IMR-90 (cell line): ENCODE data around the gene AGBL1. TPM values are rescaled to one million over a fixed set of nuclear protein-coding genes. Genes with fewer than 3 reads are reported as not detected.

Experiments used
- ATAC-seq: fragments of 200-7000 bp; cut with Tn5 transposase; 2 replicates; pipeline ENCODE4 v1.9.1; 2020; ENCODE audit warnings: low read depth, mild to moderate bottlenecking, moderate library complexity
- BruUV-seq: library from RNA; stranded (reverse); fragments of 400-500 nt; replicated peaks from 2 replicates; lab custom pipeline; 2021; lab: Mats Ljungman, UMichigan
- CTCF ChIA-PET: fragments of 300-600 bp; formaldehyde crosslinking; extraction: SDS; loops from one replicate; lab custom pipeline; 2021; ENCODE audit warnings: antibody characterized with exemption; lab: Yijun Ruan, JAX
- POLR2A ChIA-PET: fragments of 300-600 bp; sonication (Branson Sonifier 250); formaldehyde crosslinking; loops from one replicate; lab custom pipeline; 2022; ENCODE audit warnings: antibody characterized with exemption; ENCODE audit not compliant: unreplicated experiment; lab: Charles Lee
- DNase-seq: peaks from one replicate; pipeline ENCODE4 v3.0.0; 2013
- H2AFZ ChIP-seq: replicated peaks from 2 replicates; pipeline ENCODE3; 2013; ENCODE audit warnings: low read length, mild to moderate bottlenecking; ENCODE audit not compliant: poor library complexity
- H2AK5ac ChIP-seq: 2 replicates; pipeline ENCODE4 v1.6.1; 2013; ENCODE audit warnings: low read depth, low read length, inconsistent platforms
- H2AK9ac ChIP-seq: replicated peaks from 2 replicates; pipeline ENCODE3; 2013; ENCODE audit warnings: mild to moderate bottlenecking, low read depth, low read length, moderate library complexity; ENCODE audit not compliant: poor library complexity
- H2BK120ac ChIP-seq: 2 replicates; pipeline ENCODE4 v1.6.1; 2013; ENCODE audit warnings: low read depth, low read length, inconsistent platforms
- H2BK15ac ChIP-seq: 3 replicates; pipeline ENCODE4 v1.6.1; 2013; ENCODE audit warnings: low read depth, low read length, inconsistent platforms
- H2BK20ac ChIP-seq: 2 replicates; pipeline ENCODE4 v1.6.1; 2013; ENCODE audit warnings: low read depth, mild to moderate bottlenecking, inconsistent platforms, low read length, moderate library complexity
- H2BK5ac ChIP-seq: 2 replicates; pipeline ENCODE4 v1.6.1; 2013; ENCODE audit warnings: mild to moderate bottlenecking, low read depth, low read length, inconsistent platforms; ENCODE audit not compliant: poor library complexity, severe bottlenecking
- H3K14ac ChIP-seq: replicated peaks from 2 replicates; pipeline ENCODE4 v1.6.1; 2013; ENCODE audit warnings: low read depth, low read length, inconsistent platforms
- H3K18ac ChIP-seq: 2 replicates; pipeline ENCODE4 v1.6.1; 2013; ENCODE audit warnings: low read depth, low read length, control low read depth
- H3K23ac ChIP-seq: 2 replicates; pipeline ENCODE4 v1.6.1; 2013; ENCODE audit warnings: low read depth, low read length, inconsistent platforms
- H3K27ac ChIP-seq: 2 replicates; pipeline ENCODE4 v1.5.1; 2013; ENCODE audit warnings: mild to moderate bottlenecking, control low read depth, low read length; ENCODE audit not compliant: insufficient read depth
- H3K27me3 ChIP-seq: 2 replicates; pipeline ENCODE4 v1.6.1; 2013; ENCODE audit warnings: low read length; ENCODE audit not compliant: control insufficient read depth, insufficient read depth
- H3K36me3 ChIP-seq: 2 replicates; pipeline ENCODE4 v1.6.1; 2013; ENCODE audit warnings: low read length, mixed read lengths; ENCODE audit not compliant: control insufficient read depth, insufficient read depth
- H3K4ac ChIP-seq: 2 replicates; pipeline ENCODE4 v1.6.1; 2013; ENCODE audit warnings: low read depth, low read length, inconsistent platforms
- H3K4me1 ChIP-seq: 2 replicates; pipeline ENCODE4 v1.6.1; 2013; ENCODE audit warnings: low read length, mixed read lengths; ENCODE audit not compliant: control insufficient read depth, insufficient read depth
- H3K4me2 ChIP-seq: 2 replicates; pipeline ENCODE4 v1.6.1; 2013; ENCODE audit warnings: low read depth, mild to moderate bottlenecking, control low read depth, low read length, moderate library complexity
- H3K4me3 ChIP-seq: 2 replicates; pipeline ENCODE4 v1.5.1; 2013; ENCODE audit warnings: low read depth, mild to moderate bottlenecking, control low read depth, low read length, moderate library complexity; ENCODE audit not compliant: insufficient read depth
- H3K56ac ChIP-seq: 2 replicates; pipeline ENCODE4 v1.6.1; 2013; ENCODE audit warnings: low read length, inconsistent platforms; ENCODE audit not compliant: insufficient read depth; ENCODE audit errors: extremely low read depth
- H3K79me1 ChIP-seq, 2 experiments: 2 replicates each; pipeline ENCODE4 v1.6.1; 2013; ENCODE audit warnings: low read length in 2 of 2, inconsistent platforms in 1 of 2, low read depth in 1 of 2
- H3K9ac ChIP-seq: 2 replicates; pipeline ENCODE4 v1.6.1; 2013; ENCODE audit warnings: low read depth, low read length, control low read depth
- H3K9me1 ChIP-seq: 2 replicates; pipeline ENCODE4 v1.6.1; 2013; ENCODE audit warnings: low read length, inconsistent platforms; ENCODE audit not compliant: insufficient read depth
- H3K9me3 ChIP-seq: 2 replicates; pipeline ENCODE4 v1.6.1; 2013; ENCODE audit warnings: low read length; ENCODE audit not compliant: control insufficient read depth, insufficient read depth
- H4K20me1 ChIP-seq: 2 replicates; pipeline ENCODE4 v1.6.1; 2013; ENCODE audit warnings: low read length, inconsistent platforms; ENCODE audit not compliant: insufficient read depth
- H4K5ac ChIP-seq: 2 replicates; pipeline ENCODE4 v1.6.1; 2013; ENCODE audit warnings: mild to moderate bottlenecking, low read depth, low read length, control low read depth
- H4K8ac ChIP-seq, 2 experiments: 2 replicates each; pipeline ENCODE4 v1.6.1; 2013; ENCODE audit warnings: low read depth in 2 of 2, low read length in 2 of 2, control low read depth in 1 of 2, inconsistent platforms in 1 of 2
- H4K91ac ChIP-seq: 2 replicates; pipeline ENCODE4 v1.6.1; 2013; ENCODE audit warnings: low read depth, low read length, inconsistent platforms; ENCODE audit not compliant: insufficient read depth
- BHLHE40 ChIP-seq: fragments of 150-350 bp; IDR thresholded peaks from 2 replicates; pipeline ENCODE4 v1.6.1; 2016; ENCODE audit warnings: mild to moderate bottlenecking, low read depth, low read length
- CEBPB ChIP-seq: IDR thresholded peaks from 2 replicates; pipeline ENCODE4 v1.6.1; 2012; ENCODE audit warnings: low read depth, low read length, improper control_type of control experiment
- CHD1 ChIP-seq: IDR thresholded peaks from 2 replicates; pipeline ENCODE4 v1.6.1; 2012; ENCODE audit warnings: low read depth, low read length, improper control_type of control experiment
- FOS ChIP-seq: fragments of 150-350 bp; IDR thresholded peaks from 2 replicates; pipeline ENCODE4 v1.6.1; 2016; ENCODE audit warnings: low read depth, low read length
- MAFK ChIP-seq: IDR thresholded peaks from 2 replicates; pipeline ENCODE4 v1.6.1; 2012; ENCODE audit warnings: low read depth, low read length, improper control_type of control experiment
- MAZ ChIP-seq: IDR thresholded peaks from 2 replicates; pipeline ENCODE4 v1.6.1; 2012; ENCODE audit warnings: low read depth, mild to moderate bottlenecking, low read length, improper control_type of control experiment, moderate library complexity, borderline replicate concordance
- MXI1 ChIP-seq: IDR thresholded peaks from 2 replicates; pipeline ENCODE4 v1.6.1; 2012; ENCODE audit warnings: low read depth, mild to moderate bottlenecking, low read length, moderate library complexity, borderline replicate concordance
- NFE2L2 ChIP-seq: fragments of 150-350 bp; IDR thresholded peaks from 2 replicates; pipeline ENCODE4 v1.6.1; 2016; ENCODE audit warnings: low read depth, mild to moderate bottlenecking, low read length
- POLR2A ChIP-seq: IDR thresholded peaks from 2 replicates; pipeline ENCODE4 v1.6.1; 2012; ENCODE audit warnings: mild to moderate bottlenecking, low read depth, low read length
- RAD21 ChIP-seq: IDR thresholded peaks from 2 replicates; pipeline ENCODE4 v1.6.1; 2012; ENCODE audit warnings: low read length, improper control_type of control experiment
- RCOR1 ChIP-seq: IDR thresholded peaks from 2 replicates; pipeline ENCODE4 v1.6.1; 2012; ENCODE audit warnings: mild to moderate bottlenecking, low read length, improper control_type of control experiment; ENCODE audit not compliant: insufficient replicate concordance
- RFX5 ChIP-seq: IDR thresholded peaks from 2 replicates; pipeline ENCODE4 v1.8.0; 2012; ENCODE audit warnings: low read depth, mild to moderate bottlenecking, low read length, moderate library complexity
- SMC3 ChIP-seq: fragments of 150-350 bp; IDR thresholded peaks from 2 replicates; pipeline ENCODE4 v1.6.1; 2016; ENCODE audit warnings: low read depth, mild to moderate bottlenecking, antibody characterized with exemption, low read length, moderate library complexity
- USF2 ChIP-seq: fragments of 150-350 bp; IDR thresholded peaks from 2 replicates; pipeline ENCODE4 v1.6.1; 2017; ENCODE audit warnings: mild to moderate bottlenecking, antibody characterized with exemption, low read length, low read depth
- WGBS, 2 experiments: methylation state at CpG; one replicate each; pipeline versions ENCODE4 v1.1.5 to v1.1.7; 2013; ENCODE audit warnings: missing lambda C conversion rate in 2 of 2; ENCODE audit not compliant: insufficient read length in 1 of 2; ENCODE audit errors: extremely low coverage in 2 of 2; 5-methylcytosine and 5-hydroxymethylcytosine counted together
- dilution Hi-C: fragments of 300-500 bp; cut with HindIII; formaldehyde crosslinking; loops from one replicate; pipeline ENCODE4 v1.14.3; 2018; ENCODE audit warnings: low sequenced_read_pairs; ENCODE audit not compliant: unreplicated experiment
- in situ Hi-C: fragments of 300-500 bp; cut with MboI; formaldehyde crosslinking; loops from 3 replicates; pipeline ENCODE4 v1.14.3; 2019; ENCODE audit warnings: low sequenced_read_pairs, inconsistent platforms, mixed read lengths
- intact Hi-C: fragments of 100-400 bp; cut with micrococcal nuclease; formaldehyde crosslinking; loops from 2 replicates; pipeline ENCODE4 v1.10.0; 2022
- polyA plus RNA-seq, 3 experiments: library from polyadenylated mRNA; depleted of rRNA; stranded (reverse); fragments of >200 nt; gene quantifications; 2 replicates each; pipeline ENCODE4 v1.2.3, GENCODE V29; 2012; ENCODE audit warnings: low replicate concordance in 1 of 3
- total RNA-seq: library from RNA; depleted of rRNA; stranded (reverse); fragments of >200 nt; gene quantifications from 2 replicates; pipeline ENCODE4 v1.2.3, GENCODE V29; 2012
- TF ChIP-seq, protein P1 (sequence below): fragments of 150-350 bp; IDR thresholded peaks from 2 replicates; pipeline ENCODE4 v1.6.1; 2016; ENCODE audit warnings: low read depth, mild to moderate bottlenecking, low read length, moderate library complexity, borderline replicate concordance
- TF ChIP-seq, protein P2 (sequence below): conservative IDR thresholded peaks from 2 replicates; pipeline ENCODE4 v1.5.1; 2012; ENCODE audit warnings: mild to moderate bottlenecking, low read depth, low read length, improper control_type of control experiment

Gene AGBL1
- total and polyA plus RNA-seq, 2 of the 4 experiments (the other 2 are of a cell fraction): not detected

DNA sequence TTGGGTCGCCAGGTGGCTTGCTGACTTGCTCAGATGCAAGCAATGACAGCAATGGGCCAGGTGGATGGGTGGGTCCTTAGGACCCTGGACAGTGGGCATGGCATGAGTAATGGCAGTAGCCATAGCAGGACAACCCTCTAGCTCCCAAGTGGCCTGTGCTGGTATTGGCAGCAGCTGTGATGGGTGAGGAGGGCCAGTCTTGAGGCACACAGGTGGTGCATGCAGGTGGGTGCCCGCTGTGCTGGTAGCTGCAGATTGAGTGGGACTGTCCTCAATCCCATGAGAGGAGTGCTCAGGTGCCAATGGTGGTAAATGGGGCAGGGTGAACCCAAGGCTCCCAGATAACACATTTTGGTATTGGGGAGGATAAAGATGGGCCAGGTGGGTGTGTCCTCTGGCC, 24.2 kb downstream of the AGBL1 start:
- H3K79me1 ChIP-seq: no peaks in the 10 kb centered on the region
- no peaks in the 10 kb centered on the region for H4K20me1 ChIP-seq
- H3K18ac ChIP-seq: no peak overlapping the region
- dilution Hi-C loops (no loop called here), in situ Hi-C loops (no loop called here), intact Hi-C loops (no loop called here)
- H4K5ac ChIP-seq: no peak overlapping the region
- no peak overlapping the region for H2BK120ac ChIP-seq
- no peak overlapping the region for H2BK15ac ChIP-seq
- no peaks in the 10 kb centered on the region for H3K9me1 ChIP-seq
- ChIA-PET POLR2A (no interaction called here), CTCF (no interaction called here)
- no TSS peak for BruUV-seq
- no peak overlapping the region for H3K4ac ChIP-seq
- peak overlapping the region; percentile 43 for H2AFZ ChIP-seq
- no peak overlapping the region for H2AK5ac ChIP-seq
- H3K9ac ChIP-seq: no peak overlapping the region
- H3K56ac ChIP-seq: no peak overlapping the region
- TF ChIP-seq SMC3 (no peak), BHLHE40 (no peak), NFE2L2 (no peak), RCOR1 (no peak), CEBPB (no peak), RAD21 (no peak), FOS (no peak), RFX5 (no peak), POLR2A (no peak), MAFK (no peak), MAZ (no peak), CHD1 (no peak), USF2 (no peak), MXI1 (no peak)
- TF ChIP-seq, protein P1, sequence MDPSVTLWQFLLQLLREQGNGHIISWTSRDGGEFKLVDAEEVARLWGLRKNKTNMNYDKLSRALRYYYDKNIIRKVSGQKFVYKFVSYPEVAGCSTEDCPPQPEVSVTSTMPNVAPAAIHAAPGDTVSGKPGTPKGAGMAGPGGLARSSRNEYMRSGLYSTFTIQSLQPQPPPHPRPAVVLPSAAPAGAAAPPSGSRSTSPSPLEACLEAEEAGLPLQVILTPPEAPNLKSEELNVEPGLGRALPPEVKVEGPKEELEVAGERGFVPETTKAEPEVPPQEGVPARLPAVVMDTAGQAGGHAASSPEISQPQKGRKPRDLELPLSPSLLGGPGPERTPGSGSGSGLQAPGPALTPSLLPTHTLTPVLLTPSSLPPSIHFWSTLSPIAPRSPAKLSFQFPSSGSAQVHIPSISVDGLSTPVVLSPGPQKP: no peak
- TF ChIP-seq, protein P2, sequence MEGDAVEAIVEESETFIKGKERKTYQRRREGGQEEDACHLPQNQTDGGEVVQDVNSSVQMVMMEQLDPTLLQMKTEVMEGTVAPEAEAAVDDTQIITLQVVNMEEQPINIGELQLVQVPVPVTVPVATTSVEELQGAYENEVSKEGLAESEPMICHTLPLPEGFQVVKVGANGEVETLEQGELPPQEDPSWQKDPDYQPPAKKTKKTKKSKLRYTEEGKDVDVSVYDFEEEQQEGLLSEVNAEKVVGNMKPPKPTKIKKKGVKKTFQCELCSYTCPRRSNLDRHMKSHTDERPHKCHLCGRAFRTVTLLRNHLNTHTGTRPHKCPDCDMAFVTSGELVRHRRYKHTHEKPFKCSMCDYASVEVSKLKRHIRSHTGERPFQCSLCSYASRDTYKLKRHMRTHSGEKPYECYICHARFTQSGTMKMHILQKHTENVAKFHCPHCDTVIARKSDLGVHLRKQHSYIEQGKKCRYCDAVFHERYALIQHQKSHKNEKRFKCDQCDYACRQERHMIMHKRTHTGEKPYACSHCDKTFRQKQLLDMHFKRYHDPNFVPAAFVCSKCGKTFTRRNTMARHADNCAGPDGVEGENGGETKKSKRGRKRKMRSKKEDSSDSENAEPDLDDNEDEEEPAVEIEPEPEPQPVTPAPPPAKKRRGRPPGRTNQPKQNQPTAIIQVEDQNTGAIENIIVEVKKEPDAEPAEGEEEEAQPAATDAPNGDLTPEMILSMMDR: no peak
- H4K91ac ChIP-seq: no peak overlapping the region
- DNase-seq: no peak
- H3K23ac ChIP-seq: no peak overlapping the region
- H3K36me3 ChIP-seq: no peaks in the 10 kb centered on the region
- no peak overlapping the region for H4K8ac ChIP-seq
- H3K4me1 ChIP-seq: no peaks in the 10 kb centered on the region
- H2AK9ac ChIP-seq: no peak overlapping the region
- no peak overlapping the region for H3K27ac ChIP-seq
- no peak overlapping the region for H2BK5ac ChIP-seq
- no peak overlapping the region for H3K4me3 ChIP-seq
- H3K14ac ChIP-seq: no peak overlapping the region
- H3K9me3 ChIP-seq: peaks cover 18% of the 10 kb centered on the region
- H3K4me2 ChIP-seq: no peak overlapping the region
- WGBS, 2 experiments: 40% methylated on average over 1 of the region's 2 CpGs; no CpG with 5 or more reads in 1 of the 2 experiments
- ATAC-seq: no peak
- H2BK20ac ChIP-seq: no peak overlapping the region
- no peaks in the 10 kb centered on the region for H3K27me3 ChIP-seq
